ENCODE measurements around the gene AP1M2.

Gene AP1M2

GRCh38 chr19:10525636-10526035 lies 61.5 kb downstream of the AP1M2 start:
- H3K27ac Mint-ChIP-seq: no peak overlapping the region
- peaks cover 6% of the 10 kb centered on the region for H3K27me3 Mint-ChIP-seq (ENCODE audit: low read depth)
- no peaks in the 10 kb centered on the region for H3K9me3 Mint-ChIP-seq
- no peaks in the 10 kb centered on the region for H3K36me3 Mint-ChIP-seq (ENCODE audit: low read depth)
- no peaks in the 10 kb centered on the region for H3K4me1 Mint-ChIP-seq (ENCODE audit: low read depth)
- H3K4me3 Mint-ChIP-seq: no peak overlapping the region
- DNase-seq (ENCODE audit: low spot score): no peak

DNA sequence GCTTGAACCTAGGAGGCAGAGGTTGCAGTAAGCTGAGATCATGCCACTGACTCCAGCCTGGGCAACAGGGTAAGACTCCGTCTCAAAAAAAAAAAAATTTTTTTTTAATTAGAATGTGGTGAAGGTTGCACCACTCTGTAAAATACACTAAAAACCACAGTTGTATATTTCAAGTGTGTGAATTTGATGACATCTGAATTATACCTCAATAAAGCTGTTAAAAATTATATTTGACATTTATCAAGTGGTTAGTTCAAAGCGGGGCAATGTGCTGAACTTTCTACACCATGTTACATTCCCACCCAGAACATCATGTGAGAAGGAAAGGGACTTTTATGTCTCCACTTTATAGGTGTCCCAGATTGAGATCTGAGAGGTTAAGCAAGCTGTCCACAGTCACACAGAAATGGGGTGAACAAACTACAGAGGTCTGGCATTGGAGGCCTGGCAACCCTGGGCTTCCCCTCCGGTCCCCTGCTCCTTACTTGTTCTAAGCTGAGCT lies 63.9 kb downstream of the AP1M2 start:
- no peaks in the 10 kb centered on the region for H3K36me3 Mint-ChIP-seq (ENCODE audit: low read depth)
- peaks cover 12% of the 10 kb centered on the region for H3K4me1 Mint-ChIP-seq (ENCODE audit: low read depth)
- no peak overlapping the region for H3K27ac Mint-ChIP-seq

More for the DNA sequence above, 63.9 kb downstream of the AP1M2 start:
- Mint-ChIP-seq H3K4me3 (no peak overlapping the region), H3K9me3 (no peaks in the 10 kb centered on the region), H3K27me3 (ENCODE audit: low read depth) (peaks cover 26% of the 10 kb centered on the region)
- DNase-seq (ENCODE audit: low spot score): no peak
